GM12878 (cell line): ENCODE data around the gene SCRT2. TPM values are rescaled to one million over a fixed set of nuclear protein-coding genes. Genes with fewer than 3 reads are reported as not detected.

Source experiments
- ATAC-seq: fragments of 200-7000 bp; cut with Tn5 transposase; 3 replicates; pipeline ENCODE4 v1.9.1; 2020; ENCODE audit warnings: mild to moderate bottlenecking, moderate library complexity
- BruUV-seq: library from RNA; stranded (reverse); fragments of 400-500 nt; replicated peaks from 2 replicates; lab custom pipeline; 2021; lab: Mats Ljungman, UMichigan
- CTCF ChIA-PET: fragments of 300-600 bp; sonication (Branson Sonifier 250); formaldehyde crosslinking; extraction: SDS; loops from one replicate; lab custom pipeline; 2021; ENCODE audit warnings: inconsistent platforms; lab: Yijun Ruan, JAX
- POLR2A ChIA-PET: fragments of 350-600 bp; formaldehyde crosslinking; extraction: SDS; loops from one replicate; lab custom pipeline; 2021; ENCODE audit warnings: inconsistent platforms; lab: Charles Lee
- RAD21 ChIA-PET: fragments of 300-600 bp; sonication (Branson Sonifier 250); formaldehyde crosslinking; loops from one replicate; lab custom pipeline; 2023; ENCODE audit warnings: antibody characterized with exemption; ENCODE audit not compliant: unreplicated experiment; lab: Charles Lee
- SMC1A ChIA-PET: fragments of 300-600 bp; sonication (Branson Sonifier 250); formaldehyde crosslinking; loops from one replicate; lab custom pipeline; 2023; ENCODE audit not compliant: unreplicated experiment, uncharacterized antibody; lab: Charles Lee
- DNase-seq: peaks from one replicate; pipeline ENCODE4 v3.0.0-alpha.2; 2011; ENCODE audit warnings: low read depth, low spot score
- FAIRE-seq: peaks from 3 replicates; lab custom pipeline; 2011; peaks lifted over from hg19 to GRCh38; lab: Jason Lieb, UNC
- H2AFZ ChIP-seq: 2 replicates; pipeline ENCODE4 v1.6.0; 2011; ENCODE audit warnings: low read depth, low read length, control low read depth; ENCODE audit not compliant: control insufficient read depth
- H3K27ac ChIP-seq: 2 replicates; pipeline ENCODE4 v1.5.1; 2011; ENCODE audit warnings: control low read depth; ENCODE audit not compliant: control insufficient read depth, insufficient read depth
- H3K27me3 ChIP-seq, 2 experiments: replicated peaks in 1 of 2; 2 replicates each; pipeline versions ENCODE4 v1.6.0 to v1.6.1; 2011; ENCODE audit warnings: low read length in 1 of 2; ENCODE audit not compliant: control insufficient read depth in 2 of 2, insufficient read depth in 2 of 2
- H3K36me3 ChIP-seq, 2 experiments: 2 replicates each; pipeline ENCODE4 v1.5.1; 2011; ENCODE audit warnings: low read length in 1 of 2; ENCODE audit not compliant: control insufficient read depth in 2 of 2, insufficient read depth in 2 of 2
- H3K4me1 ChIP-seq: 2 replicates; pipeline ENCODE4 v1.6.1; 2011; ENCODE audit warnings: mild to moderate bottlenecking, low read length, moderate library complexity, mixed read lengths; ENCODE audit not compliant: control insufficient read depth, insufficient read depth
- H3K4me2 ChIP-seq: 2 replicates; pipeline ENCODE4 v1.6.0; 2011; ENCODE audit warnings: control low read depth; ENCODE audit not compliant: control insufficient read depth, insufficient read depth
- H3K4me3 ChIP-seq: fragments of 200-600 bp; sonication (generic); 2 replicates; pipeline ENCODE4 v1.5.1; 2016
- H3K79me2 ChIP-seq: 2 replicates; pipeline ENCODE4 v1.6.0; 2011; ENCODE audit warnings: low read length; ENCODE audit not compliant: control insufficient read depth, insufficient read depth
- H3K9ac ChIP-seq: 2 replicates; pipeline ENCODE4 v1.8.0; 2011; ENCODE audit warnings: low read length, control low read depth, mixed read lengths; ENCODE audit not compliant: control insufficient read depth, insufficient read depth
- H3K9me3 ChIP-seq: replicated peaks from 3 replicates; pipeline ENCODE4 v1.5.1; 2011; ENCODE audit warnings: mild to moderate bottlenecking, low read length; ENCODE audit not compliant: control insufficient read depth, insufficient read depth
- H4K20me1 ChIP-seq: 2 replicates; pipeline ENCODE4 v1.6.0; 2011; ENCODE audit not compliant: control insufficient read depth, insufficient read depth
- E2F4 ChIP-seq: IDR thresholded peaks from 2 replicates; pipeline ENCODE4 v1.6.1; 2012; ENCODE audit warnings: low read depth, low read length, improper control_type of control experiment
- IKZF1 ChIP-seq: fragments of 450-650 bp; conservative IDR thresholded peaks from 2 replicates; pipeline ENCODE4 v1.6.1; 2017; ENCODE audit warnings: antibody characterized with exemption, mild to moderate bottlenecking
- LARP7 ChIP-seq: fragments of 450-650 bp; IDR thresholded peaks from 2 replicates; pipeline ENCODE4 v1.6.1; 2017; ENCODE audit warnings: mild to moderate bottlenecking
- POU2F2 ChIP-seq: IDR thresholded peaks from 3 replicates; pipeline ENCODE4 v1.6.1; 2011; ENCODE audit warnings: low read depth, mild to moderate bottlenecking, low read length, borderline replicate concordance
- RB1 ChIP-seq: fragments of 450-650 bp; formaldehyde crosslinking; IDR thresholded peaks from 2 replicates; pipeline ENCODE4 v1.6.1; 2017; ENCODE audit warnings: mild to moderate bottlenecking, borderline replicate concordance
- WGBS: methylation state at CpG from one replicate; pipeline ENCODE4 v1.1.6; 2016; ENCODE audit warnings: low lambda C conversion rate; ENCODE audit not compliant: insufficient replicate concordance, insufficient coverage; ENCODE audit errors: missing lambda C conversion rate; 5-methylcytosine and 5-hydroxymethylcytosine counted together
- in situ Hi-C: fragments of 300-500 bp; cut with MboI; formaldehyde crosslinking; loops from 9 replicates; pipeline ENCODE4 v1.14.3; 2018; ENCODE audit warnings: mixed read lengths
- intact Hi-C: fragments of 100-400 bp; cut with micrococcal nuclease; formaldehyde crosslinking; loops from one replicate; pipeline ENCODE4 v1.14.2; 2022; ENCODE audit not compliant: unreplicated experiment
- polyA plus RNA-seq, 11 experiments: library from polyadenylated mRNA; depleted of rRNA in 4 of 11; unstranded in 6 of 11; stranded (reverse) in 5 of 11; fragments of >200 nt; fragmentation: Nextera tagmentation in 4 of 11; fragmentation: Illumina TruSeq in 1 of 11; extraction: Ambion mirVana in 4 of 11; extraction: Trizol in 1 of 11; gene quantifications; 1 replicate in 1 of 11; 2 replicates in 10 of 11; pipeline versions ENCODE4 v1.2.1 to v1.2.3, GENCODE V29; 2011 to 2016; ENCODE audit warnings: inconsistent platforms in 2 of 11, missing spikeins in 2 of 11, low read depth in 1 of 11
- total RNA-seq, 4 experiments: library from RNA; depleted of rRNA in 3 of 4; stranded (reverse); fragments of >200 nt in 3 of 4; fragmentation: Illumina TruSeq in 1 of 4; extraction: Trizol in 1 of 4; gene quantifications; 2 replicates each; pipeline versions ENCODE4 v1.2.1 to v1.2.3, GENCODE V29; 2013 to 2021

Gene SCRT2
- total and polyA plus RNA-seq, 10 of the 15 experiments (the other 5 are each of a cell fraction or from before 2014, with no cell fraction given), result not detected

- H2AFZ ChIP-seq, result no peak overlapping the region
- no peak overlapping the region for H3K4me2 ChIP-seq
- intact Hi-C loops (no loop called here), in situ Hi-C loops (no loop called here)
- no peak overlapping the region for H3K27ac ChIP-seq
- ATAC-seq, result no peak
- 56% methylated on average over 13 of the region's 13 CpGs for WGBS
- H4K20me1 ChIP-seq, result no peaks in the 10 kb centered on the region
- ChIA-PET CTCF (interaction anchor here (1.4 to 2.9 kb wide), 2 partner anchors 40 to 42 kb away, joined by 3 to 13 read pairs; no protein-coding TSS in a partner anchor), SMC1A (no interaction called here), RAD21 (interaction anchor here (0.7 kb wide), 1 partner anchor 62 kb away, joined by 3 read pairs; no protein-coding TSS in a partner anchor), POLR2A (no interaction called here)
- no peak overlapping the region for H3K4me3 ChIP-seq
- BruUV-seq, result no TSS peak
- no peak for FAIRE-seq
- H3K79me2 ChIP-seq, result no peaks in the 10 kb centered on the region
- no peak overlapping the region for H3K9ac ChIP-seq
- no peak for DNase-seq
- H3K4me1 ChIP-seq, result no peaks in the 10 kb centered on the region
- TF ChIP-seq LARP7 (no peak), POU2F2 (peak; percentile 68; the same call in 1 of the 3 replicates)
- no peaks in the 10 kb centered on the region; a peak in 1 of 4 replicates for H3K27me3 ChIP-seq
- H3K9me3 ChIP-seq, result no peaks in the 10 kb centered on the region; the same call in 2 of the 3 replicates
- H3K36me3 ChIP-seq, result no peaks in the 10 kb centered on the region
Measured at GRCh38 chr20:707451-708110, 32.0 kb upstream of the SCRT2 start.

- ChIA-PET POLR2A (no interaction called here), RAD21 (no interaction called here), SMC1A (no interaction called here), CTCF (interaction anchor here (2.9 kb wide), 1 partner anchor 39 kb away, joined by 13 read pairs; no protein-coding TSS in a partner anchor)
- no peak overlapping the region for H3K4me2 ChIP-seq
- TF ChIP-seq RB1, result no peak
- TF ChIP-seq E2F4, result no peak
- TF ChIP-seq IKZF1, result no peak
- intact Hi-C loops, result no loop called here
- H3K9ac ChIP-seq, result no peak overlapping the region
- ATAC-seq (no peak), DNase-seq (no peak), FAIRE-seq (no peak)
- H3K79me2 ChIP-seq, result no peaks in the 10 kb centered on the region
- H2AFZ ChIP-seq, result no peak overlapping the region
- H4K20me1 ChIP-seq, result no peaks in the 10 kb centered on the region
- no peaks in the 10 kb centered on the region; the same call in 2 of the 3 replicates for H3K9me3 ChIP-seq
- H3K27ac ChIP-seq, result no peak overlapping the region
- H3K4me1 ChIP-seq, result no peaks in the 10 kb centered on the region
- no peaks in the 10 kb centered on the region; a peak in 2 of 4 replicates for H3K27me3 ChIP-seq
- in situ Hi-C loops, result no loop called here
- no TSS peak for BruUV-seq
- H3K4me3 ChIP-seq, result no peak overlapping the region
- H3K36me3 ChIP-seq, result no peaks in the 10 kb centered on the region
- WGBS, result 19% methylated on average over 8 of the region's 8 CpGs
Measured at GRCh38 chr20:706366-706885, 30.8 kb upstream of the SCRT2 start.
